Left forelimb (tissue), 1 donor: ENCODE data around the gene ZIC2.

Experiments
- DNase-seq: peaks from one replicate; pipeline ENCODE4 v3.0.0-alpha.2; 2018; ENCODE audit warnings: low spot score

The ZIC2 gene

GRCh38 chr13:99959540-99960230, 21.9 kb upstream of the ZIC2 start:
- no peak for DNase-seq

GRCh38 chr13:99960663-99961311, 20.8 kb upstream of the ZIC2 start:
- DNase-seq, result no peak

GRCh38 chr13:99961636-99962035, 19.9 kb upstream of the ZIC2 start:
- DNase-seq, result no peak

GRCh38 chr13:99962242-99962641, 19.3 kb upstream of the ZIC2 start:
- no peak for DNase-seq

- no peak for DNase-seq
These were observed 17.7 kb upstream of the ZIC2 start for GRCh38 chr13:99963816-99964339.

- no peak for DNase-seq
These were observed 16.1 kb upstream of the ZIC2 start for GRCh38 chr13:99965329-99966000.

- DNase-seq, result no peak
These were observed 15.3 kb upstream of the ZIC2 start for GRCh38 chr13:99966064-99966805.

- DNase-seq, result no peak
These were observed 14.1 kb upstream of the ZIC2 start for GRCh38 chr13:99967498-99967868.

GRCh38 chr13:99967869-99968520, 13.6 kb upstream of the ZIC2 start:
- no peak for DNase-seq

- no peak for DNase-seq
These were observed 12.8 kb upstream of the ZIC2 start for GRCh38 chr13:99968521-99969452.

- no peak for DNase-seq
These were observed 12.1 kb upstream of the ZIC2 start for GRCh38 chr13:99969453-99969918.

GRCh38 chr13:99969919-99970650, 11.5 kb upstream of the ZIC2 start:
- no peak for DNase-seq

- DNase-seq, result peak; percentile 68
These were observed 10.7 kb upstream of the ZIC2 start for GRCh38 chr13:99970651-99971575.

GRCh38 chr13:99971576-99972189, 9.9 kb upstream of the ZIC2 start, which contains the start of gene ZIC5:
ZIC5 (minus strand) TSS chr13:99971767; CDS start chr13:99971603, 164 bp downstream.
- no peak for DNase-seq

GRCh38 chr13:99972190-99972731, 9.3 kb upstream of the ZIC2 start:
- DNase-seq, result no peak

GRCh38 chr13:99973163-99973807, 8.3 kb upstream of the ZIC2 start:
- no peak for DNase-seq

GRCh38 chr13:99973808-99974185, 7.8 kb upstream of the ZIC2 start:
- no peak for DNase-seq
